GM10248 (cell line): ENCODE measurements around the gene PMEPA1.

Experiments used
- CTCF ChIA-PET: fragments of 300-600 bp; sonication (Branson Sonifier 250); formaldehyde crosslinking; extraction: SDS; loops from one replicate; lab custom pipeline; 2021; ENCODE audit warnings: antibody characterized with exemption; lab: Yijun Ruan, JAX
- POLR2A ChIA-PET: fragments of 350-650 bp; sonication (Branson Sonifier 250); formaldehyde crosslinking; extraction: SDS; loops from one replicate; lab custom pipeline; 2020; ENCODE audit warnings: antibody characterized with exemption; lab: Yijun Ruan, JAX
- DNase-seq: peaks from one replicate; pipeline ENCODE4 v3.0.0; 2012; ENCODE audit errors: extremely low spot score
- TF ChIP-seq, protein P1 (sequence below): IDR thresholded peaks from 2 replicates; pipeline ENCODE4 v1.5.1; 2012; ENCODE audit warnings: mild to moderate bottlenecking, low read depth; ENCODE audit errors: extremely low read depth, missing control alignments, control extremely low read depth

The PMEPA1 gene

DNA sequence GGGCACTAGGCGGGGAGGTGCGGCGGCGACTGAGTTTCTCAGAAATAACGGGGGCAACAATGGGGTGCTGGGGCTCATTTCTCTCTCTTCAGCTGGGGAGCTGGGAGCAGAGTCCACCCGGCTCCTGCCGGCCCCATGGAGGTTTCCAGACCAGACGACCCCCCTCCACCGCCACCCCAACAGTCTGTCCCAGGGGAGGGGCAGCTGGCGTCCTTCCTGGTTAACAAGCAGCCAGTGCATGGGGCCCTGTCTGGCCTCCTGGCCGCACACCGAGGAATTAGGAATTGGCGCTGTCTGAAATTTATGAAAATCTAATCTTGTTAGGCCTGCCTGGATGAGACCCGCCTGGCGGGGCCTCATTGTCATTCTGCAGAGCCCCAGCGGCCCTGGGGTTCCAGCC, 42.4 kb downstream of the PMEPA1 start:
- DNase-seq, result no peak
- ChIA-PET POLR2A (interaction anchor here (0.6 kb wide), 1 partner anchor 983 kb away, joined by 3 read pairs; no protein-coding TSS in a partner anchor), CTCF (interaction anchor here (1.8 kb wide), 1 partner anchor 15 kb away, joined by 5 read pairs; no protein-coding TSS in a partner anchor)
- TF ChIP-seq, protein P1, sequence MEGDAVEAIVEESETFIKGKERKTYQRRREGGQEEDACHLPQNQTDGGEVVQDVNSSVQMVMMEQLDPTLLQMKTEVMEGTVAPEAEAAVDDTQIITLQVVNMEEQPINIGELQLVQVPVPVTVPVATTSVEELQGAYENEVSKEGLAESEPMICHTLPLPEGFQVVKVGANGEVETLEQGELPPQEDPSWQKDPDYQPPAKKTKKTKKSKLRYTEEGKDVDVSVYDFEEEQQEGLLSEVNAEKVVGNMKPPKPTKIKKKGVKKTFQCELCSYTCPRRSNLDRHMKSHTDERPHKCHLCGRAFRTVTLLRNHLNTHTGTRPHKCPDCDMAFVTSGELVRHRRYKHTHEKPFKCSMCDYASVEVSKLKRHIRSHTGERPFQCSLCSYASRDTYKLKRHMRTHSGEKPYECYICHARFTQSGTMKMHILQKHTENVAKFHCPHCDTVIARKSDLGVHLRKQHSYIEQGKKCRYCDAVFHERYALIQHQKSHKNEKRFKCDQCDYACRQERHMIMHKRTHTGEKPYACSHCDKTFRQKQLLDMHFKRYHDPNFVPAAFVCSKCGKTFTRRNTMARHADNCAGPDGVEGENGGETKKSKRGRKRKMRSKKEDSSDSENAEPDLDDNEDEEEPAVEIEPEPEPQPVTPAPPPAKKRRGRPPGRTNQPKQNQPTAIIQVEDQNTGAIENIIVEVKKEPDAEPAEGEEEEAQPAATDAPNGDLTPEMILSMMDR, result no peak

GRCh38 chr20:57666834-57667157, 43.0 kb downstream of the PMEPA1 start:
- DNase-seq, result no peak
- ChIA-PET CTCF (interaction anchor here (1.8 to 2.1 kb wide), 2 partner anchors 12 to 16 kb away, joined by 5 to 7 read pairs; no protein-coding TSS in a partner anchor), POLR2A (interaction anchor here (0.6 kb wide), 1 partner anchor 984 kb away, joined by 3 read pairs; no protein-coding TSS in a partner anchor)
- TF ChIP-seq, protein P1, result no peak

- ChIA-PET CTCF (interaction anchor here (1.8 to 2.1 kb wide), 2 partner anchors 12 to 16 kb away, joined by 5 to 7 read pairs; no protein-coding TSS in a partner anchor), POLR2A (no interaction called here)
- TF ChIP-seq, protein P1, result no peak
- DNase-seq, result no peak
Measured at GRCh38 chr20:57666106-57666833, 43.5 kb downstream of the PMEPA1 start.

DNA sequence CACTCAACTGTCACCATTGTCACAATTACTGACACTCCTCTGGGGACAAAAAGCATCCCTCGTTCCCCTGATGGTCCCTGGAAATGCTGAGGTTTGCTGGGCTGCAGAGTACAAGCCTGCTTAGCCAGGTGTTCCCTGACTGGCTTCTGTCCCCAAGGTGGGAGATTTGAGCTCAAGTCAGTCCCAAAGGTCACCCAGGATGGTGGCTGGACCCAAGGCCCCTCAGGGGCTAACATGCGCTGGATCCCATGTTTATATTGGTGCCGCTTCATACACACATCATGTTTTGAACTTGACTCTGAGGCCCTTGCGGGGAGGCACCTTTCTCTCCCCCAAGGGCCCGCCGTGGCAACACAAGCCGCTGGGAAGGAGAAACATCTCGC, 44.2 kb downstream of the PMEPA1 start:
- no peak for DNase-seq
- TF ChIP-seq, protein P1, result no peak
- POLR2A ChIA-PET, result no interaction called here
- CTCF ChIA-PET, result interaction anchor here (2.1 kb wide), 1 partner anchor 11 kb away, joined by 7 read pairs; no protein-coding TSS in a partner anchor

DNA sequence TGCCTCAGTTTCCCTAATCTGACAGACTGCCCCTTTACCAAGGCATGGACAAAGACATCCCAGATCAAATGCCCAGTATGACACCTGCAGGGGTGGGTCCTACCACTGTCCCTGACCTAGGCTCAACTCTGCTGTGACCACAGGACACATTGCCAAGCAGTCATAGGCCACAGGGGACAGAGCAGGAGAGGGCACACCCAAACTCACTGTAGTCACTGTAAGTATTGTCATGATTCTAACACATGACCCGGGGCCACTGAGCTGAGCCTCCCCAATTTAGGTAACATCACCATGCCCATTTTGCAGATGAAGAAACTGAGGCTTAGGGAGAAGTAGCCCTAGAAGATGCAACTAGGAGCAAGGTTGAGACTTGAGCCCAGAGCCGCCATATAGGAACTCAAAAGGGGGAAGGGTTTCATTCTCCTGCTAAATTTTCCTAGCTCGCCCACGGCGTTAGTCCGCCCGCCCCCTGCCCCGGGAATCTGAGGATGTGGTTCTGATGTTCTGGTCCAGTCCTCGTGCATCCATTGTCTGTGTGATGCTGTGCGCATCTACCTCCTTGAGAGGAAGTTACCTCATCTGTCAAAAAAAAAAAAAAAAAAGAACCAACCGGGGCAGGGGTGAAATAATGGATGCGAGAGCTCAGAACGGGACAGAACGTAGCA, 44.8 kb downstream of the PMEPA1 start:
- CTCF ChIA-PET, result interaction anchor here (2.1 kb wide), 1 partner anchor 10 kb away, joined by 7 read pairs; no protein-coding TSS in a partner anchor
- TF ChIP-seq, protein P1, result no peak
- POLR2A ChIA-PET, result no interaction called here
- DNase-seq, result no peak

DNA sequence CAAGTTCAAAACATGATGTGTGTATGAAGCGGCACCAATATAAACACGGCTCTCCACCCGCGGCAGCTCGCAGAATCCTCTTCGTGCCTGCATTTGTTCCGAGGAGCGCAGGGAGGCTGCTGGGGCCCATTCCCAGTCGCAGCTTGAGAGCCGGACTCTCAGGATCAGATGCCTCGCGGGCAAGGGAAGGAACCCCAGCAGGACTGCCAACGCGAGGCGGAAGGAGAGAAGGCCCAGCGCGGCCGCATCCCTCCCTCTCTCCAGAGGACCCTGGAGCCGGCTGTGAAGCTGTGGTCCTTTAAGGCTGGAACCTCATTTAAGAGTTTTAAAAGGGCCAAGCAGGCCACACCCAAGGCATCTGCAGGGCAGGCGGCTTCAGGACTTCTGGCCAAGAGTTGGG, 45.3 kb downstream of the PMEPA1 start:
- POLR2A ChIA-PET, result no interaction called here
- TF ChIP-seq, protein P1, result no peak
- CTCF ChIA-PET, result no interaction called here
- no peak for DNase-seq
